ENCODE measurements around the gene LTC4S.

LTC4S gene

DNA sequence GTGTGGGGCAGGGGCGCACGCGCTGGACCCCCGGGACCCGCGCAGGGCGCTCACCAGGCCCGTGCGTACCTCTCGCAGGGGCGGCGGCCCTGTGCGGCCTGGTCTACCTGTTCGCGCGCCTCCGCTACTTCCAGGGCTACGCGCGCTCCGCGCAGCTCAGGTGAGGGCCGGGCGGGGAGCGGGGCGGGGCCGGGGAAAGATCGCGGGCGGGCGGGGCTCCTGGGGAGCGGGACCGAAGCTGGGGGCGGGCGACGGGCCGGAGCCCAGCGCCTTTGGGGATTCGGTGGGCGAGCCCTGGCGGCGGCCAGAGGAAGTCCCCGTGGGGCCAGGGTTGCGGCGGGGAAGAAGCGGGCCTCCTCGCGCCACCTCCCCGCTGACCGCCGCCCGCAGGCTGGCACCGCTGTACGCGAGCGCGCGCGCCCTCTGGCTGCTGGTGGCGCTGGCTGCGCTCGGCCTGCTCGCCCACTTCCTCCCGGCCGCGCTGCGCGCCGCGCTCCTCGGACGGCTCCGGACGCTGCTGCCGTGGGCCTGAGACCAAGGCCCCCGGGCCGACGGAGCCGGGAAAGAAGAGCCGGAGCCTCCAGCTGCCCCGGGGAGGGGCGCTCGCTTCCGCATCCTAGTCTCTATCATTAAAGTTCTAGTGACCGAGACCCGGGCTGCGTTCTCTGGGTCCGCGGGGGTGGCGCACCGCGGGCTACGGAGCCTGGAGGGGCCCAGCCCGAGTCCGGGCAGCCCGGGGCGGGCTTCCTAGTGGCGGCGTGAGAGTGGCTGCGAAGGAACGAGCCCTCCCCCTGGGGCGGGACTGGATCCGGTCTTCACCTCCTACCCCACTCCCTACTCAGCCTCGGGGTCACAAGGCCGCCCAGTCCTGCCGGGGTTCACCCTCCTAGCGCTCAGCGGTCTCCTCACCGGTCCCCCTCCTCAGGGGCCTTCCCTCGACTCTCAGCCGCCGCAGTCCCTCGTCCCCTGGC lies 2.4 kb downstream of the LTC4S start:
- peak; percentile 94 for DNase-seq

DNA sequence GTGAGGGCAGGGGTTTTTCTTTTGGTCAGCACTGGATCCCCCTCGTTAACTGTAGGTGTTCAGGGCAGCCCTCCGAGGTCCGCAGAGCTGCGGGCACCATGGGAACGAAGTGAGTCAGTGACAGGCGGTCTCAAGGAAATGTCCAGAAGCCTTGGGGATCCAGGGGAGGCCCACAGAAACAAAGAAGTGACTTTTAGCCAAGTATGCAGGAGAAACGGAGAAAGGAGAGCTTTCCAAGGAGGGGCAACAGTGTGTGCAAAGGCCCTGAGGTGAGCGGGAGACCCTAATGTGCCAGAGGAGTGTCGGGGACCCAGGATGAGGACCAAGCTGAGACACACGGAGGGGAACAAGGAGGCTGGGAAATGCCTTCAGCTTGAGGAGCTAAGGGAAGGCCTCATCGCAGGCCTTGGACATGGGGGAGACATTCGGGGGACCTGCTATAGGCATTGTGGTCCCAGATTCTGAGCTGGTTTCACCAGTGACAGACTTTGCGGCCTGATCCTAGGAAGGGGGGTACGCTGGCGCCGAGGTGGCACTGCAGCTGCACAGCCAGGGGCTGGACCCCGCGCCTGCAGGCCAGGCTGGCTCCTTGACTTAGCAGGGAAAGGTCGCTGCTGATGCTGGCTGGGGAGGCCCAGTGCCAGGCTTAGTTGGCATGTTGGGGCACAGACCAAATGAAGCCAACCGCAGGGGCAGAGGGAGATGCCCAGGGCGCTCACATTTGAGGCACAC lies 3.3 kb downstream of the LTC4S start:
- DNase-seq = peak; percentile 20

DNA sequence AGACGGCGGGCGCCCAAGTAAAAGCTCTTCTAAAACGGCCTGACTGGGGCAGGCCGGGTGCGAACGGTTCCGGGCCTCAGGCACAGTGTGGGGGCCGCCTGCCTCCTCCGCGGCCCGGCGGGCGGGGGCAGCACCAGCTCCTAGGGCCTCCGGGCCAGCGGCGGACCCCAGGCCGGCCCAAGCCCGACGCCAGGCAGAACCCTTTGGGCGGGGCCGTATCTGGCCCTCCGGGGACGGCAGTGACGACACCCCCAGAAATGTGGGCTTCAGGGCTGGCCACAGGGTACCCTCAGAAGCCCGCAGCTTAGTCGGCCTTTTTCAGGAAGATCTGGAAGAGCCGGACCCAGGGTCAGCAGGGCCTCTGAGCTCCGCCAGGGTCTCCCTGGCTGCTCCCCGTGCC lies 4.0 kb downstream of the LTC4S start:
- DNase-seq = no peak

DNA sequence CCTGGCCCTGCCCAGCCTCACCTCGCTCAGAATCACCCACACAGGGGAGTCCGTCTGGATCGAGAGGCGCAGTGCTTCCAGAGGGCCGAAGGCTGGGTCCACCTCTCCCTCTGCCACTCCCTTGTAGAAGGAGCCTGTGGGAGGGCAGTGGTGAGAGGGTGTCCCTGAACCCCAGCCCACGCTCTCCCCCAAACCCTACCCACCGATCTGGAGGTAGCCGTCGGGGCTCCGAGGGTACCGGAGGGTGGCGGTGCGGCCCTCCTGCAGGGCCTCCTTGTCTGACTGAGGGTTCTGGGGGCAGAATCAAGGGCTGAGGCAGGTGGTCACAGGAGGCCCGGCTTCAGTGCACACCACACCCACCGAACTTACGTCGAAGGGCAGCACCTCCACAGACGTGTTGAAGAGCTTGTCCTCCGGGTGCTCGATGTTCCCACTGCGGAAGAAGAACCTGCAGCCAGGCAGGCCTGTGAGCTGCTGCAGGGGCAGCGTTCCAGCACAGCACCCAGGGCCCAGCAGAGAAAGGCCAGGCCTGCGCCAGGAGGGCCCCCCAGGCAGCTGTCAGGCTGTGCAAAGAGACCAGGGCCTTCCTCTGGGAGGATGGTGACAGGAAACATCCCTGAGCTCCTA lies 4.5 kb downstream of the LTC4S start:
- no peak for DNase-seq

DNA sequence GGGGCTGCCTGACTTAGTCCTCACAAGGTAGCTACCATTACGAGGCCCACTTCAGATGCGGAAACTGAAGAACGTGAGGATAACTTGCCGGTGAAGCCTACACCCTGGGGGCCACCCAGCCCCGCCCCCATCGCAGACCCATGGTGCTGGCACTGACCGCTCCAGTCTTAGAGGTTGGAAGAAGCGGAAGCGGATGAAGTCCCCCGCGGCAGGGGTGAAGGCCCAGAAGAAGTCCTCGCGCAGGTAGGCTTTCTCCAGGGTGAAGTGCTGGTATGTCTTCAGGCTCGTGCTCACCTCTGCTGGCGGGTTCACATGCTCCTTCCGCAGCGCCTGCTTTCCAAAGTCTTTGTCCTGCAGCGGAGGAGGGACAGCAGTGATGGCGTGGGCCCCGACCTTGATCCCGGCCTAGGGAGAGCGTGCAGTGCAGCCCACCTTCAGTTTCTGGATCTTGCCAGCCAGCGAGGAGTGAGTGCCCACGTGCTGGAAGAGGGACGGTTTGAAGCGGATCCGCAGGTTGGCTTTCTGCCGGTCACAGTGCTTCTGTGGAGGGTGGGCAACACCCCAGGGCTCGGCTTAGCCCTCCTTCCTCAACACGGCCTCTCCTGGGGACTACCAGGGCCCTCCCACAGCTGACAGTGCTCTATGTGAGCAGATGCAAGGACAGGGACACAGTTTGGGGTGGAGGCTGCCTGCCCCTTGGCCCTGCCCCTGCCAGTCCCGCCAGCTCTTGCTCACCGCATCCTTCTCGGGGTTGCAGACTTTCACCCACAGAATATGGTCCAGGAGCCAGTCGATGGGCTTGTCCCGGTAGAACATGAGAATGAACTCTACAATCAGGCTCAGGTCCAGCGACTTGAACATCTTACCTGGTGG lies 5.2 kb downstream of the LTC4S start:
- no peak for DNase-seq

DNA sequence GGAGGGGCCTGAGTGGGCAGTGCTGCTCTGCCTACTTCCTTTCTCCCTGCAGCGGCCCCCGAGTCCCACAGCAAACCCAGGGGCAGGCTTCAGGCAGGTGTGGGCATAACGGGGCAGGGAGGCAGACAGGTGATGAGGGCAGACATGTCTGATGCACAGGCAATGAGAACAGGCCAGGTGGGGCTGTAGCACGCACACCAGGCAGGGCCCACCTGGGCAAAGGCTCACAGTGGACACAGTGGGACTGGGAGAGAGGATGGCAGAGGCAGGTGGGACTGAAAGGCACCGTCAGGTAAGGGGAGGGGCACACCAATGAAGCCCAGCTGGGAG lies 5.8 kb downstream of the LTC4S start:
- DNase-seq = no peak

DNA sequence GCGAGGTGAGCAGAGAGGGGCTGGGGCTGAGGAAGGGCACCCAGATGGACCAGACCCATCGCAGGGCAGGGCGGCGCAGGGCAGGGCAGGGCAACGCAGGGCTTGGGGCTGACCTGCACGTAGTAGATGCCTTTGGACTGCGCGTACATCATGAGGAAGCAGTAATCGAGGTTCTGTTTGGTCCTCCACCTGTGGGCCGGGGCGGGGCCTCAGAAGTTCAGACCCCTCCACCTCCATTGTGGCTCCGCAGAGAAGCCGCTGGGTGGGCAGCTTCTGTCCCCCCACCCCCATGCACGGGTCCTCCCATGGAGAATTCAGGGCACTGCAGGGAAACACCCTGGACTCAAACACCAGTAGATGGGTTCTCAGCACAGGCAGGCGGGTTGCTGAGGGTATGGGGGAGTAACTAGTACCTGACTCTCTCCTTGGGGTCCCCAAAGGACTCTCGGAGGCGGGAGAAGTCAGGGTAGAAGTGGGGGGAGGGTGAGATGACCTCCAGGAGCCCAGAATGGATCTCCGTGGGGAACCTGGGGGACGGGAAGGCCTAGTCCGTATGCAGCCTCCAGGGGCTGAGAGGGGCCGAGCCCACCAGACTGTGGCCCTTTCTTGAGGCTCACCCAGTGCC lies 6.4 kb downstream of the LTC4S start:
- DNase-seq = no peak

DNA sequence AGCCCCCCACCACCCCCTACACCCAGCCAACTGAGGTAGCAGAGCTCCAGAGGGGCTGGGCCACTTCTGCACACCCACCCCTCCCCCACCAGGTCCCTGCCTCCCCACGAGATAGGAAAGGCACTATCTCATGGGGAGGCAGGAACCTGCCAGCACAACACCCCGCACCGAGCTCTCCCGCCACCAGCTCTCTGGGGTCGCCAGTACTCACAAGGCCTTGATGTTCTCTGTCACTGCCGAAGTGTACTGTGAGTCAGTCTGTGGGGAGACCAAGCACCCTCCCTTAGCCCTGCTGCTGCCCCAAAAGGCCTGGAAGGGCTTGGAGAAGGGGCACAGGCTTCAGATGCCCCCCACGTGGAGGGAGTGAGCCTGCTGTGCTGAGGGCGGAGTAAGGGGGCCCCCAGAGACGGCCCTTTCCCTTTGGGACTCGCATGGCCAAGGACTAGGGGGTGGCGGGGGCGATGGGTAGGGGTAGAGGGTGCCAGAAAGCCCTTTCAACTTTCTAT lies 7.0 kb downstream of the LTC4S start:
- peak; percentile 76 for DNase-seq

DNA sequence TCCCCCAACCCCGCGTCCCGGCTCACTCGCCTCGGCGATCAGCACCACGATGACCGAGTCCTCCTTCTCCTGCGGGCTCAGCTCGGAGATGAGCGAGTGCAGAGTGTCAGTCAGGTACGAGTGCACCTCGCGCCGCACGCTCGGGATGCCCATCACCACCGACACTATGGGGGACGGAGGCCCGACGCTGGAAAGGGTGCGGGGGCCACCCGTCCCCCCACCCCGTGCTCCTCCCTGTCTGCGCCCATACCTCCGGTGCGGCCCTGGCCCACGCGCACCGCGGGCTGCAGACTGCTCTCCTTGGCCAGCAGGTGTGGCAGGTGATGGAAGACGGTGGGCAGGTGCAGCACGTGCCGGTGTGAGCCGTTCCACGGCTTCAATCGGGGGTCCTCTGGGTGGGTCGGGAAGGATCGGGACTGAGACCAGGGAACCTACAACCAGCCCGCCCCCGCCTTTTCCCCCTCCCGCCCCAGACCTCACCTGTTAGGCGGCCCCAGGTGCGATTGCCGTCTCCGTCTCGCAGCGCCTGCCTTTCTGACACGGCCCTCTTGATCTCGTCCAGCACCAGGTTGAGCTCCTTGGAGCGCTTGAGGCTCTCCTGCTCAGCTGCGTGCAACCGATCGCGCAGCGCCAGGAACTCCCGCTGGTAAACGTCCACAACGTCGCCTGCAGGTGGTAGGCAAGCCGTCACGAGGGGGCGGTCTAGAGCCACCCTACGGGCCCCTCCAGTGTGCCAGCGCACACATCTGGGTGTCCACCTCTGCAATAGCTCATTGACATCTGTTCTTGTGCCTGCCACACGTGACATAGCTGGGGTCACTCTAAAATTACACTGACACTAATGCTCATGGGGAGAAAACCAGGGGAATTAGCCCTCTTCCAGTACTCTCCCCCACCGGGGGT lies 7.8 kb downstream of the LTC4S start:
- DNase-seq = peak; percentile 92

DNA sequence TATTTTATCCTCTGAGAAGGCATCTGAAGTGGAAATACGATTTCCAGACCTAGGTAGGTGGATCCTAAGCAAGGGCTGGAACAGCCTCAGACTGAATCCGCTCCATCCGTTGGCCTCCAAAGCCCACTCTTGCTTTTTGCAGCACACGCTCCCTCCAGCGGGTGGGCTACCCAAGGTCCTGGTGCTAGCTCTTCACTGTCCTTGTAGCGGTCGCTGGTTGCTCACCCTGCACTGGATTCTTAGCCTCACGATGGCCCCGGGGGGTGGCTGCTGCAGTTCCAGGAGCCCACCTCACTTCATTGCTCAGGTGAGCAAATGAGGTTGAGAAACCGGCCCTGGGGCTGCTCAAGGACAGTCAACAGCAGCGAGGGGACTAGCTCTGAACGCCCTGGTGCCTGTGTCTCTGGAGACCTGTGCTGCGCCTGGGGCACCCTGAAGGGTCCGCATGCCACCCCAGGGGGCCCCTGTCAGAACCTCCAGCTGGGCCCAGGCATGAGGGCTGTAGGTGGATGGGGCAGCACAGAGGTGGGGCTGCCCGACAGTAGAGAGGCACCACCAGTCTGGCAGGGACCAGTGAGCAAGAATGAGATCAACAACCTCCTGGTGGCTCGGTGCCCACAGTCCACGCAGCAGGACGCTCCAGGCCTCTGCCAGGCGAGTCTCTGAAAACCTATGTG lies 8.6 kb downstream of the LTC4S start:
- no peak for DNase-seq

DNA sequence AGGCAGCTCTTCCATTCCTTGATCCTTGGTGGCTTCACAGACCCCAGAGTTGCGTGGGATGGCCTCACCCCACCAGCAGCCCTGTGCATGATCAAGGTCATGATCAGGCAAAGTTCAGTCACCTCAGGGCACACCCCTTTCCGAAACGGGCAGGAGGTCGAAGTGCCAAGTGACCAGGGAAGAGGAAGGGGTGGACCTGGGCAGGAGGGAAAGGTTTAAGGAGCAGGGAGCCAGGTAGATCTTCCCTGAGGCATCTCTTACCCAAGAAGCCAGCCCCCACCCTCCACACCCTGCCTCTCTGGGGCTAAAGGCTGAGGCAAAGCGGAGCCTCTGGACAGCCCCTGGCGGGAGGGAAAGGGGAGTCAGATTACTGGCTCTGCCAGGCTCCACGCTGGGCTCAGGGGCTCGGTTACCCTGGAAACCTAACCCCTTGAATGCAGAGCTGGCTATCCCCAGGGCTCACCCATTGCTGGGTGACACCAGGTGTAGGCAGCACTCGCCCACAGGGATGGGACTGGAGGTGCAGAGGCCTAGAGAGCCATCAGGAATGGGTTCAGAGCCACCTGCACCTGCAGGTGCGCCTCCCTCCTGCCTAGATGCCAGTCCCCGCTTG lies 9.3 kb downstream of the LTC4S start:
- peak; percentile 42 for DNase-seq

DNA sequence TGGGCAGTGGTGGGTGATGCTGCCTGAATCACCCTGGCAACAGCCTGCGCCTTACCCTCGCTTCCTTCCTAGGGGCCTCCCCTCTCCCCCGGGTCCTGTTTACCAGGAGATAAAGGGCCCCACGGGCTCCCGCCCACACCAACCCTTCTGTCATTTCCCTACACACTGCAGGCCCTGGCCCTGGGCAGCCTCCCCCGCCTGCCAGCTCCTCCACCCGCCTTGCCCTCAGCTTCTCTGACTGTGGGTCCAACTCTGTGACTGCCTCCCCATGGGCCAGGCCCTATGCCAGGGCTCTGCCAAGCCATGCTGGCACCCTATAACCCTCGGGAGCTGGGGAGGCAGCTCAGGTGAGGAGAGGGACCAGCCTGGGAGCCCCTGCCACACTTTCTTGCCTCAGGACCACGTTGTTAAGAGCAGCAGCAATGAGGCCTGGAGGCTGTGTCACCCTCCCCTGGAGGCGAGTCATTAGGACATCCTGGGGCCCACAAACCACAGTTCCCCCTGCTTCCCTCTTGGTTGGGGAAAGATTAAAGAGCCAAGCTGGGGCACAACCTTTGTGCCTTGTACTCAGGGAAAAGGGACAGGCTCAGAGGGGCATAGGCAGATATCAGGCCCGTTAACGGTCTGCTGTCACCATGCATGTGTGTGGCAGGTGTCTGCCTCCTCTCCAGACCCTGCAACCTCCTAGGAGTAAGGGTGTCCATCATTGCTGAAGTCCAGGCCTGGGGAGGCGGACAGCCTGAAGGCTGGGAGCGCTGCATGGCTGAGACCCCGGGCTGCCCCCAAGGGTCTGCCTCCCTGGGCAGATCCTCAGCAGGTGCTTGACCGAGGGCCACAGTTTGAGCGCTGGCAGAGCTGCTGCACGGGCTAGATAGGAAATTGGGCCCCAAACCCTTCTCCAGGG lies 10.1 kb downstream of the LTC4S start:
- peak; percentile 95 for DNase-seq

DNA sequence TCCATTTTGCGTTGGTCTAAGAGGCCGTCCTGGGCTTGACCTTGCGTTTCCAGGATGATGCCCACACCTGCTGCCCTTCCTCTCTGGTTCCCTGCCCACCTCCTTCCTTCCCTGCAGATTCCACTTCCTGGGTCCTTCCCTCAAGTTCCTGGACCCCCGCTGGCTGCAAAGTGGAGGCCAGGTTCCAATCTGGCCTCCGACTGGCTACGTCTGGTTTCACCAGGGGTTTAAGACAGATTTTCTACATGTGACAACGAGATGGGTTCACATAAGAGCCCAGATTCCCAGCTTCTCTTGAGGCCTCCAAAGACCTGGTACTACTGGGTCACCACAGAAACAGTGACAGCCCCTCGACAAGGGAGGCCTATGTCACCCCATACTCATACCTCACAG lies 10.8 kb downstream of the LTC4S start:
- peak; percentile 13 for DNase-seq

DNA sequence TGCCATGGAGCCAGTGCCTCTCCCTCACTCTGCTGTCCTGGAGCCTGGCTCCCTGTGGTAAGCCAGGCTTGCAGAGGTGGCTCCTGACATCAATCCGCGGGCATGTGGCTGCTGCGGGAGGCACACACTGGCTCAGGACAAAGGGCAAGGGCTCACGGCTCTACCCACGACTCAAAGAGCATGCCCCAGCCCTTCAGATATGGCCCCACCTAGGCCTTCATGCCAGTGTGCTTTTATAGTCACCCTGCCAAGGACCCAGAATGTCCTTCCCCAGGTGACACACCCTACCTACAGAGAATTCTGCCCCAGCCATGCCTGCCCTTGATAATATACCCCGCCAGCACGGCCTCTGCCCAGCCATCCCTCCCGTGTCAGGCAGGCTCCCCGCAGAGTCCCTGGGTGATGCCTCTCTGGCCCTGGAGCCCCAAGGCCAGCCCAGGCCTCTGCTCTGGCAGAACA lies 11.3 kb downstream of the LTC4S start:
- DNase-seq = peak; percentile 41

DNA sequence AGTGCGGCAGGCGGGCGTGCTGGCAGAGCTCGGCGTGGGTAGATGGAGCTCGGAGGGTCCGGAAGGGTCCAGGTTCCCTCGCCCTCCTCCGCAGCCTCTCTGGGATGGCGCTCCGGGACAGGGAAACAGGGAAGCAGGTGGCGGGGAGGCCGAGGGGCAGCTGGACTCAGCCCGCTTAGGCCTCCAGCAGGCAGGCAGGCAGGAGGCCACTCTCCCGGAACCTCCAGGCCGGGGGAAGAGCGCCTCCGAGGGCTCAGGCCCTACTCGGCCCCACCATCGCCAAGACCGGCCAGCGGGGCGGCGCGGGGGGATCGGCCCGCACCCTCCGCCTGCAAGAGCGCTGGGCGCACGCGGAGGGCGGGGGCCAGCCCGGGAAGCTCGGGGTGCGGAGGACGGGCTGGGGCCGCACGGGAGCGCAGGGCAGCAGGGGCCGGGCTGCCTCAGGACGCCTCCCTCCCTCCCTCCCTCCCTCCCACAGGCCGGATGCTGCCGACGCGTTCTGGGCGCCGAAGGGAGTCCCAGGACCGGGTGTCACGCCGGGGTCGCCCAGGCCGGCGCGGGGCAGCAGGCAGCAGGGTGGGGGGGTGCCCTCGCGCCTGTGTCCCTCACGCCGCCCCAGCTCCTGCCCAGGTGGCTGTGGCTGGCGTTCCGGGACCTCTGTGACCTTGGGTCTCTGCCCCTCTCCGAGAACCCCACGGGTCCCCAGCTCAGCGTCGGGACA lies 11.9 kb downstream of the LTC4S start:
- DNase-seq = peak; percentile 79

DNA sequence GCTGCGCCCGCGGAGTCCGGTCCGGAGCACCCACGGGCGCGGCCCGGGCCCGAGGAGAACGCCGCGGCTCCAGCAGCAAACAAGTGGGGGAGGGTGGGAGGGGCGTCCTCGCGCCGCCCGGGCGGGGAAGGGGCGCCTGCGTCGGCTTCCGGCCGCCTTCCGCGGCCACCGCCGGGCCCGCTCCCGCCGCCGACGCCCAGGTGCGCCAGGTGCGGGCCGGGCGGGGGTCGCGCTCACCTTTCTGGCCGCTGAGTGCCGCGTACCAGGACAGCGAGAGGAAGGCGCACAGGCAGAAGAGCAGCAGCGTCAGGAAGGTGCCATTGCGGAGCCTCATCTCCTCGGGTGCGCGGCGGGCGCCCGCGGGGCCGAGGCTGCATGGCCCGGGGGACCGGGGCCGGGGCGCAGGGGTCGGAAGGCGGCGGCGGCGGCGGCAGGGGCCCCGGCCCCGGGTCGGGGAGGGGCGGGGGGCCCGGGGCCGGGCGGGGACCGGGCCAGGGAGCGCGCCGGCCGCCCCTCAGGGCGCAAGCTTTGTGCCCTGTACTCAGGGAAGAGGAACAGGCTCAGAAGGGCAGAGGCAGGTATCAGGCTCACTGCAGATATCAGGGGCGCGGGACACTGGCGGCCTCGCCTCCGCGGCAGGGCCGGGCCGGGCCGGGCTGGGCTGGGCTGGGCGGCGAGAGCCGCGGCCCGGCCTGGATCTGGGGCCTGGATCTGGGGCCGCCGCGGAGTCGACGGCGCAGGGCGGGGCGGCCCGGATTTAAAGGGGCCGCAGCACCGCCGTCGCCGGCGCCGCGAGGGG lies 12.7 kb downstream of the LTC4S start, which contains the start of gene MGAT4B:
Gene MGAT4B, minus strand, starts transcription at position 617 of the 799 bp plus-strand sequence. Its CDS starts 283 bp downstream, at position 334.
- peak; percentile 93 for DNase-seq

All from hematopoietic multipotent progenitor cell treated with erythropoietin and hydrocortisone succinate and interleukin-3 and kit ligand, for 4 days (in vitro differentiated cells).